ENCODE measurements around the gene JAKMIP3.

The JAKMIP3 gene

DNA sequence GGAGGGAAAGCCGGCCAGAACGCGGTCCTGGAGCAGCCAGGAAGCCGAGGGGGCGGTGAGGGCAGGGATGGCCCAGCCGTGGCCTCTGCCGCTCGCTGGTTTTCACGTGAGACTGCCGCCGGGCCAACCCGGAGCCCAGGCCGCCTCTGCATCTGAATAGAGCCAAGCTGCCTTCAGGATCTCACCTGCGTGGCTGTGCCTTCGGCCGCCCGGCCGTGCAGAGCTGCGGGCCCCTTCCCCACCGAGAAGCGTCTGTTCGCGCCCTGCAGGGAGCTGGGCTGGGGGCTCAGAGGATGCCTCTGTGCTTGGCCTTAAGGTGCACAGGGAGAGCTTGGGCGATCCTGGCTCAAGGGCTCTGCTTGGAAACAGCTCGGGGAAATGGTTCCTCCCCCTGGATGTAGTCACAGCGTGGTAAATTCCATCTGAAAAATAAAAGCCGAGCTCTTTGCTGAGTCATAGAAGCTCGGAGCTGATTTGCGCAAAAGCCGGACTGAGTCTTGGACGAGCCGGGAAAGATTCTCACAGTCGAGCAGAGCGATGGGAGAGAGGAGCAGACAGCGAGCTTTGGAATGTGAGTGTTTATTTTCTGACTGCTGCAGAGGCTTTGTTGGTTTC is at the start of gene JAKMIP3:
TSS of gene JAKMIP3 (plus strand) at position 456 of the 615 bp plus-strand sequence. CDS start 38,863 bp downstream, outside the sequence.
- DNase-seq: peak; percentile 92

DNA sequence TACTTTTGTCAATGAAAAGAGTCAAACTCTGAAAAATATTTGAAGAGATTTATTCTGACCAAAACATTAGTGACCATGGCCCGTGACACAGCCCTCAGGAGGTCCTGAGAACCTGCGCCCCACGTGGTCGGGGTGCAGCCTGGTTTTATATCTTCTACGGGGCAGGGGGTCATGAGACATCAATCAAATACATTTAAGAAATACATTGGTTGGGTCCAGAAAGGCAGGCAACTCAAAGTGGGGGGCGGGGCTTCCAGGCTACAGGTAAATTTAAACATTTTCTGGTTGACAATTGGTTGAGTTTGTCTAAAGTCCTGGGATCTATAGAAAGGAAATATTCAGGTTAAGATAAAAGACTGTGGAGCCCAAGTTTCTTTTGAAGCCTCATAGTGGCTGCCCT is 49.2 kb upstream of the JAKMIP3 start:
- DNase-seq: no peak

GRCh38 chr10:132018446-132018845 is 47.3 kb upstream of the JAKMIP3 start:
- no peak for DNase-seq

DNA sequence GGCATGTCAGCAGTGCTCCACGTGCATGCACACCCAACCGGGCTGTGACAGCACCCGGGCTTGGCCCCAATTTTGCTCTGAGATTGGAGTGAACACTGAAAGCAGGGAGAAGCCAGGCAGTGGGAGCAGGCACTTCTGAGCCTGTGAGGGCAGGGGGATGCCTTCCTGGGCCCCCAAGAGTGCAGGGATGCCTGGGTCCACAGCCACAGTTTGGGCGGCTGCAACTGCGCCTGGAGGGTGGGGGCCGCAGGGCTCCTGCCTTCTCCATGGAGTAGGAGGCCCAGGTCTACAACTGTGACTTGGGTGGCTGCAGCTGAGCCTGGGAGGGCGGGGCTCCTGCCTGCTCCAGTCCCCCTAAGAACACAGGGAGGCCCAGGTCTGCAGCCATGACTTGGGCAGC is 46.4 kb upstream of the JAKMIP3 start:
- DNase-seq: no peak

DNA sequence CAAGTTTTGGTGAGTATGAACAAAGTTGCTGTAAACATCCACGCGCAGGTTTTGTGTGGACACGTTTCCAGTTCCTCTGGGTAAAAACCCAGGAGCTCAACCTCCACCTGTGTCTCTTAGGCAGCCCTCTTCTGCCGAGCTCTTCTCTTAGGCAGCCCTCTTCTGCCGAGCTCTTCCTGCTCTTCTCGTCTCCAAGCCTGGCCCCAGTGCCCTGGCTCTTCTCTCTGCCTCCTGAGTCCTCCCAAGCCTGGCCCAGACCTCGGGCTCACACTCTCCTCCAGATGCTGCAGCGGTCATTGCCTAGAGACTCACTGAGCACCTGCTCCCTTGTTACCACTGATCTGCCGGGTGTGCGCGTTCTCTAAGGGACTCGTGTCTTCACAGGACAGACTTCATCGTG is 45.3 kb upstream of the JAKMIP3 start:
- DNase-seq: no peak

DNA sequence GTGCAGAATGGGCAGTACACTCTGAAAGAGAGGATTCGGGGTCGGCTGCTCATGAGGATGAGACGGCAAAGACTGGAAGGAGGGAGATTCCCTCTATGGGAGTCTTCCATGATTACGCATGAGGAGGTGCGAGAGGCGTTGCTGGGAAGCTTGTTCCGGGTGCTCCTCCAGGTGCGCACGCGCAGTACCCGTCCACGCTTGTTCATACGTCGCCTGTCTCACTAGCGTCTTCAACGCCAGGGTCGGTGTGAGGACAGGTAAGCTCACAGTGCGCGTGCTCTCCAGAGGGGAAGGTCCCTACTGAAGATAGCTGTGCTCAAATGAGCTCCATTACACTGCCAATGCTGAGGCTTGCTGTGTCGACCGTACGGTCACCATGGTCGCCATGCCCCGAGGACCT is 44.7 kb upstream of the JAKMIP3 start:
- no peak for DNase-seq

- DNase-seq: no peak
Measured at GRCh38 chr10:132021504-132022143, 44.1 kb upstream of the JAKMIP3 start.

DNA sequence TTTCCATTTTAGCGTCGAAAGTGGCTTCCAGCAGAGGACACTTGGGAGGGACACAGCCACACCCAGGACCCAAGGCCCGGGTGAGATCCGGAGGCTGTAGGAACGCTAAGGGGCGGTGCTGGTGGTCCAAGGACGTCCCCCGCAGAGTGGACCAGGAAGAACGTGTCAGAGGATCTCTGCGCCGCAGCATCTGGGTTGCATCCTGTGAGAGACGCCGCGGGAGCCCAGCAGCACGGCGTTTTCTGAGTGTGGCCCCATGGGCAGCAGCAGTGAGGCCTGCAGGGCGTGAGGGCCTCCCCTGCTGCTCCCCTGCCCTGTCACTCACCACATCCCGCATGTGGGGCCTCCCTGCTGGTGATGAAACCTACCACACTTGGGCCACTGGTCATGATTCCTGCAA is 43.5 kb upstream of the JAKMIP3 start:
- DNase-seq: no peak

DNA sequence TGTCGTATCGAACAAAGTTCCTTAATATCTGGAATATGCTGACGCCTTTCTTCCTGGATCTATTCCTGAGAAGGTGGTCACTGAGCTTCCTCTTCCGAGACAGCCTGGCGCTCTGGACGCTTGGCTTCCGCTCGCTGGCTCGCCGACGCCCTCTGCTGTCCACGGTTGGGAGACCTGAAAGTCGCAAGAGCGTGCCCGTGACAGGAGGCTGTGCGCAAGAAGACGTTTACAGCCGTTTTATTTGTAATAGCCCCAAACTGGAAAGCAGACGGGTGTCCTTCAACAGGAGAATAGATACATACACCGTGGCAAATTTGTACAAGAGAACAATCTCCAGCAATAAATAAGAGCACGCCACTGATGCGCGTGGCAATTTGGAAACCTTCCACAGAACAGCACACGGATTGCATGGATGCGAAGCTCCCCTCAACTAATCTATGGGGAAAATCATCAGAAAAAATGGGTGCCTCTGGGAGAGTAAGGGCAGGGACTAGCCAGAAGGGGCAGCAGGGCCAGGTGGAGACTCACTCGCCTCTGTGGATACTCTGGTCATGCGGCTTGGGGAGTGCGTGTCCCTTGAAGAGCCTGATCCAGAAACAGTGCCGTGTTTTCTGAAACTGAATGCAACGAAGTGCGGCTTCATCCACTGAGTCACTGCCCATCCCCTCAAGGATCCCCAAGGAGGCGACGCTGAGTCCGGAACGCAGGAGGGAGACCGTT is 42.5 kb upstream of the JAKMIP3 start:
- peak; percentile 54 for DNase-seq

DNA sequence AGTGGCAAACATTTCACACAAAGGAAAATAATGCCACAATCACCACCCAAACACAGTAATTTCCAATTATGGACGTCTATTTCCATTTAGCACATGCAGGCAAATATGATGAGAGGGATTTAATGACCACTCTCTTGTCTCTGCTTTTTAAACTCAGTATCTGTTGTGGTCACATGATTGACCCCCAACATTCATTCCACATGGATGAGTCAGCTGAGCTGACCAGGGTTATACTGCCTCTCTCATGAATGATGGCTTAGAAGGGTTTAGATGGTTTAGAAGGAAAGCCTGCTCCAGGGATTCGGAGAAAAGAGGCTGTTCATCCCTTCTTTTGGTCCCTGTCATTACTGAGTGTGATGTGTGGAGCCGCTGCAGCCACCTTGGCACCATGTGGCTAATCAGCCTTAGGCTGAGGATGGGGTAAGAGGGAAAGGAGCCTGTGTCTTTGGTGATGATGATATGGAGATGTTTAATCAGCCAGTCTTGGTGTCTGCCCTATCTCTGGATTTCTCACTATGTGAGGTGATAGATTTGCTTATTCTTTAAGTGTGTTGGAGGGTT is 38.2 kb upstream of the JAKMIP3 start:
- DNase-seq: peak; percentile 39

GRCh38 chr10:132028706-132029105 is 37.0 kb upstream of the JAKMIP3 start:
- DNase-seq: no peak

DNA sequence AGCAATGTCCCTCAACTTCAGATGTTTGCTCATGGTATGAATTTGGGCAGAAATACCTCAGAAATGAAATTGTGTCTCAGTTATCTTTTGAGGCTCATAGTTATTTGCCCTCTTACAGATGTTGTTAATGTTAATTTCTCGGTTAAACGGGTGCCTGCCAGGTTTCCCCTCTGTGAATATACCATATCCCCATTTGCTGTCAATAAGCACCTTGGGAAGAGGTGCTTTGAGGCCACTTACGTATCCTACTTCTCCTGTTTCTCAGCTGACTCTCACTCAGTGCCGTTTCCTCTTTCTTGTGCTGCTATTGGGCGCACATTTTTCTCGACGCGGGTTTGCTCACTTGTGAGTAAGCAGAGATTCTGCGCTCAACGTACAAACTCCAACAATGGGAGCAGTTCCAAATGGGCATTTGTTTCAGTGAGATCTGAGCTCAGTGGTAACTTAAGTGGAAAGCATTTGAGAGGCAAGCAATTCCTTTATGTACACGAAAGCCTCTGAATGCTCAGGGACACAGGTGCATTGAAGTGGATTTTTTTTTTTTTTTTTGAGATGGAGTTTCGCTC is 34.8 kb upstream of the JAKMIP3 start:
- DNase-seq: no peak

DNA sequence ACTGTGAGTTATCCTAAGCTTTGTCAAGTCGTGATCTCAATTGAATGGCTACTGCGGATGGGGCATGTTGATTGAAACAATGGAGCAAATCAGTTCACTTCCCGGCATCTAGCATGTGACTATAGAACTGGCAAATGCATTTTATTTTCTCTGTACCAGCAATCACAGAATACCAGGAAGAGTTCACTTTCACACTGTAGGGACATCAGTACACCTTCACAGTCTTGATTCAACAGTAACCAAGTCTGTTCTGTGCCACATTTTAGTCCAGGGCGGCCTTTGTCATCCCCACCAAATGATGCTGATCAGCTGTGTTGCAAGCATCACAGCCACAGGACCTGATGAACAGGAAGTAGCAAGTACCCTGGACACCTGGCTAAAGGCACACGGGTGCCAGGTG is 32.1 kb upstream of the JAKMIP3 start:
- DNase-seq: no peak

DNA sequence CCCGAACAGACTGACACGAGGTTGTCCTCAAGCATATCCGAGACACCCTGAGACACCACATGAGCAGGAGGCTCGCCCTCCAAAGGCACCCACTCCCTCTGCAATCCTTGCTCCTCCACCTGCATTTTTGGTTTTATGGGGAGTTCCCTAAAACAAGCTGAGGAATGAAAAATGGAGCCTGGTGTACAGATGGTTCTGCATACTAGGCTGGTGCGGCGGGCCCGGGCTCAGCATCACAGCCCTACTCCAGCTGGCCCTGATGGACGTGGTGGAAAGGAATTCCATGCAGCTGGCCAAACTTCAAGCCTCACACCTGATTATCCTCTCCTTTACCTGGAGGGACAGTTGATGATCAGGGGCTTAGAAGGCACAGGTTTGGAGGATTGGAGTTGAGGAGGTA is 30.3 kb upstream of the JAKMIP3 start:
- no peak for DNase-seq

DNA sequence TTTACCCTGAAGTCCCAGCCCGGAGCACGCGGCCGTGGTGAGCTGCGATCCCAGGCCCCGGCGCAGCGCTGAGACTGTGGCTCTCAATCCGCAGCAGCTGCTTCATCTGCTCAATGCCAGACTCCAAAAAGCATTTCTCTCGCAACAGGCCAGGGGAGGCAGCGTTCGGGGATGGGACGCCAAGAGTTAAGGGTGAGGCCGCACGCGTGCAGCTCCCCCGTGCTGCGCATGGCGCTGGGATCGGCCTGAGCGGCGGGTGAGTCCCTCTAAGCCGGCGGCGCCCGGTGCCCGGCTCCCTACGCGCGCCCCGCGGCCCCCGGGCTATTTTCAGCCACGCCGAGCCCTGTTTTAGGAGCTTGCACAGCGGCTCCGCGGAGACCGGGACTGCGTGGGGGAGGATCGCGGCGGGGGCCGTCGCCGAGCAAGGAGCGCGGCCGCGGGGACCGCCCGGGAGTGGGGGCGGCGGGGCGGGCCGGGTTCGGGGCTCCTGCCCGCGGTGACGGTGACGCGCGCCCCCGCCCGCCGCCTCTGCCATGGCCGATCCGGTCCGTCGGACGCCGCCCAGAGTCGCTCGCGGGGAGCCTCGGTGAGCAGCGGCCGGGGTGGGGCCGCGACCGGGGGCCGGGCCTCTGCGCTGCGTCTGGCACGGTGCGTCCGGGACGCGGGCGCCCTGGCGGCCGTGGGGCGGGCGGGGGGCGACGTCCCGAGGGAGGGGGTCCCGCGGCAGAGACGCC is 29.4 kb upstream of the JAKMIP3 start:
- DNase-seq: peak; percentile 26

DNA sequence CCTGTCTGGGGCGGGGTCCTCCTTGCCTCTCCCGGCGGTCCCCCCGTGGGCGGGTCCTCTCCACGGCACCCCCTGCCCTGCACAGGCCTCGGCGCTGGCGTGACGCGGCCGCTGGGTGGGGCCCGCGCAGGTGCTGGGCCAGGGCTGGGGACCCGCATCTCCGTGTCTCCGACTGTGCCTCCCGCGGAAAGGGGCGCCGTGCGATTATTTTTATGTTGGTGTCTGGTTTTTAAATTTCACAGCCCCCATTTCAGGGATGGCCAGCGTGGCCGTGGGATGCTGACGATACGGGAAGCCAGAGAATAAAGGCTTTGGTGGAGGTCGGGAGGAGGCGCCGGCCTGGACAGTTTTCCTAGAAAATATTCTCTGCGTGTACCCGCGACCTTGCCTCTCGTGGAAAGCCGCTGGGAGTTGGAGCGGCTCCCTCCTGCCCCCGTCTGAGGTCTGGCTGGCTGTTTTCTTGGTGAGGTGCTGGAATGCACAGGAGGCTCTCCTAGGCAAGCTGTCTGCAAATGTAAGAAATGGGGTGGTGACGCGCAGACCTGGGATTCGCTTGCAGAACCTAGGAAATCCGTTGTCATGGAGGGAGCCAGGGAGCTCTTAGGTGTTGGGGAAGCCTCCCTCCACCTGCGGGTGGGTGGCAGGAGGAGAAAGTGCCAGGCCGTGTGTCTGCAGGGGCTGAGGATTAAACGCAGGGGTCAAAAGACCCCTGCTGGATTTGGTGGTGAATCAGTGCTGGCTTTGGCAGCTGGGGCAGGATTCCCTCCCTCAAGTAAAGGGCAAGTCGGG is 28.7 kb upstream of the JAKMIP3 start:
- DNase-seq: no peak

GRCh38 chr10:132037676-132037975 is 28.1 kb upstream of the JAKMIP3 start:
- no peak for DNase-seq

DNA sequence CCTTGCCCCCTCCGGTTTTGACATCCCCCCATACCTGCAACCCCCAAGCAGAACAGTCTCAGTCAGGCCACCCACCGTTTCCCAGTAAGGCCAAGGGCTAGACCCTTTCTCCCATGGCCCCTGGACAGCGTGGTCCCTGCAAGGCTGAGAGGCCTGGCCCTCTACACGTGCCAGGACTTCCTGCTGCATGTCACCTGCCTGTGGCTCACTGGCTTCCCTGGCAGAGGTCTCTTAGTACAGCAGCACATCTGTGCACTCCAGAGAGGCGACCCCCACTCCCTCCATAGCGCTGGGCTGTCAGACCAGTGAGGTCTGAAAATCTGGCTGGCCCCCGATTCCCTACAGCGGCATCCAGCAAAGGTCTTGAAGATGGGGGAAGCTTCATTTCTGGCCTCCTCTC is 26.4 kb upstream of the JAKMIP3 start:
- no peak for DNase-seq

DNA sequence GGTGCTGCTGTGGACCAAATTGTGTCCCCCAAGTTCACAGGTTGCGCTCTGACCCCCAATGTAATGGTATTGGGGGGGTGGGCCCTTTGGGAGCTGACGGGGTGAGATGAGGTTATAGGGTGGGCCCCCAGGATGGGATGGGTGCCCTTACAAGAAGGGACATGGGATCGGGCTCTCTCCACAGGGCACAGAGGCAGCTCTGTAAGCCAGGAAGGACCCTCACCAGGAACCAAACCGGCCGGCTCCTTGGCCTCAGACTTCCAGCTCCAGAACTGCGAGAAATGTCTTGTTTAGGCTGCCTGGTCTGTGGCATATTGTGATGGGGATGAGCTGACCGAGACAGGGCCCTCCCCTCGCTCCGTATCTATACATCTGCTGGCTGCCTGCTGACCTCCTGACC is 25.7 kb upstream of the JAKMIP3 start:
- no peak for DNase-seq

GRCh38 chr10:132041340-132041739 is 24.4 kb upstream of the JAKMIP3 start:
- DNase-seq: no peak

GRCh38 chr10:132043861-132044695 is 21.7 kb upstream of the JAKMIP3 start:
- no peak for DNase-seq

All from fibroblast of skin of right biceps (primary cell).